ENCODE results near the gene YY1.

DNA sequence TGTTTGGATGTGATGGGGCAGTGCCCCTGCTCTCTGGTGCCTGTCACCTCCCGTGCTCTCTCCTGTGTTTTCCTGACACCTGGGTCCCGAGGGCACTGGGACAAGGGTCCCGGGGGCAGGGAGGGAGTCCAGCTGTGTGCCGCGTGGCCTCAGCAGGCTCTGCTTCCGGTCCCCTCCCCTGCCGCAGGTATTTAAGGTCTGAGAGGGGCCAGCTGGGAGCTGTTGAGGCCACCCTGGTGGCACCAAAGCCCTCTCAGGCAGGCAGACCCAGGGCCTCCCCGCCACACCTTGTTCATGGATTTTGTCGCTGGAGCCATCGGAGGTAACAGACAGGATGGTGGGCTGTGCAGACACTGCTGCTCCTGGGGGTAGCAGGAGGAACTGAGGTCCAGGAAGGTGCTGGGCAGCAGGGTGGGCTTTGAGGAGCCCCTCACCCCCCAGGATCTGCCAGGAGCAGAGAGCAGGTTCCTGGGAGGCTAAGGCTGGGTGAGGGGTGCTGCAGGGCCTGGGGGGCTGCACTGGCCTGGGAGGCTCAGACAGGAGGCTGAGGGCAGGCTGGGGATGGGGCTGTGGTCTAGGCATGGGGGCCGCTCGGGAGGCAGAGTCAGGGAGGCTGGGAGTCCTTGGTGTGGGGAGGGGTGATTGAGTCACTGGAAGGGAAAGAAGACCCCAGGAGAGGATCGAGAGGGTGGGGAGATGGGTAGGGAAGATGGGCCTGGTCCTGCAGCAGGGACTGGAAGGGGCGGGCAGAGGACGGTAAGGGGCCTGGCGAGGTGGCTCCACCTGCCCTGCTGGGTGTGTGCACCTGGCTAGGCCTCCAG is 84.4 kb downstream of the YY1 start, which contains the start of gene SLC25A47:
- TF ChIP-seq, protein P1, sequence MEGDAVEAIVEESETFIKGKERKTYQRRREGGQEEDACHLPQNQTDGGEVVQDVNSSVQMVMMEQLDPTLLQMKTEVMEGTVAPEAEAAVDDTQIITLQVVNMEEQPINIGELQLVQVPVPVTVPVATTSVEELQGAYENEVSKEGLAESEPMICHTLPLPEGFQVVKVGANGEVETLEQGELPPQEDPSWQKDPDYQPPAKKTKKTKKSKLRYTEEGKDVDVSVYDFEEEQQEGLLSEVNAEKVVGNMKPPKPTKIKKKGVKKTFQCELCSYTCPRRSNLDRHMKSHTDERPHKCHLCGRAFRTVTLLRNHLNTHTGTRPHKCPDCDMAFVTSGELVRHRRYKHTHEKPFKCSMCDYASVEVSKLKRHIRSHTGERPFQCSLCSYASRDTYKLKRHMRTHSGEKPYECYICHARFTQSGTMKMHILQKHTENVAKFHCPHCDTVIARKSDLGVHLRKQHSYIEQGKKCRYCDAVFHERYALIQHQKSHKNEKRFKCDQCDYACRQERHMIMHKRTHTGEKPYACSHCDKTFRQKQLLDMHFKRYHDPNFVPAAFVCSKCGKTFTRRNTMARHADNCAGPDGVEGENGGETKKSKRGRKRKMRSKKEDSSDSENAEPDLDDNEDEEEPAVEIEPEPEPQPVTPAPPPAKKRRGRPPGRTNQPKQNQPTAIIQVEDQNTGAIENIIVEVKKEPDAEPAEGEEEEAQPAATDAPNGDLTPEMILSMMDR (conservative IDR thresholded peaks at IDR 0.05 in 1 of 2, IDR thresholded peaks at IDR 0.05 in 1 of 2; ENCODE audit: low read depth in 1 of 2, low read length in 2 of 2): no peak
- no peak for TF ChIP-seq EZH2 (IDR thresholded peaks at IDR 0.05; ENCODE audit: low read length, missing control alignments)
